K562 (cell line): Measurements from ENCODE around the gene PRUNE1. TPM values are rescaled to one million over a fixed set of nuclear protein-coding genes. Genes with fewer than 3 reads are reported as not detected.
A peak's percentile ranks its signal among the peaks of the same experiment; 100 is the strongest.

Experiments used
- ATAC-seq: fragments of 200-7000 bp; cut with Tn5 transposase; 3 replicates; pipeline ENCODE4 v1.9.1; 2020; ENCODE audit warnings: moderate library complexity
- BruUV-seq: library from RNA; stranded (reverse); fragments of 400-500 nt; replicated peaks from 2 replicates; lab custom pipeline; 2021; lab: Mats Ljungman, UMichigan
- CTCF ChIA-PET: fragments of 300-600 bp; formaldehyde crosslinking; extraction: SDS; loops from one replicate; lab custom pipeline; 2021; ENCODE audit warnings: low intra/inter-chr PET ratio; lab: Yijun Ruan, JAX
- POLR2A ChIA-PET: fragments of 300-600, 350-650 bp; sonication (Branson Sonifier 250); formaldehyde crosslinking; extraction: SDS; loops from one replicate; lab custom pipeline; 2021; ENCODE audit warnings: antibody characterized with exemption, inconsistent platforms; lab: Yijun Ruan, JAX
- DNase-seq, 4 experiments: peaks; one replicate each; pipeline versions ENCODE4 v3.0.0 to v3.0.0-alpha.2; 2011 to 2018; ENCODE audit warnings: low spot score in 3 of 4, mixed read lengths in 3 of 4; ENCODE audit errors: extremely low read depth in 1 of 4
- FAIRE-seq: peaks from 2 replicates; lab custom pipeline; 2011; peaks lifted over from hg19 to GRCh38; lab: Jason Lieb, UNC
- H2AFZ ChIP-seq: 2 replicates; pipeline ENCODE4 v1.6.0; 2011; ENCODE audit warnings: low read depth, low read length, control low read depth, inconsistent platforms
- H3K27ac ChIP-seq: fragments of 200-600 bp; 3 replicates; pipeline ENCODE4 v1.8.0; 2011; ENCODE audit warnings: low read depth, mild to moderate bottlenecking, control low read depth, inconsistent platforms, low read length, moderate library complexity, mixed read lengths; ENCODE audit errors: extremely low read depth
- H3K27me3 ChIP-seq, 2 experiments: fragments of 300-600 bp in 1 of 2; 2 replicates in 1 of 2; 3 replicates in 1 of 2; pipeline versions ENCODE4 v1.6.0 to v1.8.0; 2011; ENCODE audit warnings: inconsistent platforms in 2 of 2, low read length in 2 of 2, mild to moderate bottlenecking in 1 of 2, mixed read lengths in 1 of 2, moderate library complexity in 1 of 2; ENCODE audit not compliant: control insufficient read depth in 2 of 2, insufficient read depth in 2 of 2
- H3K36me3 ChIP-seq: fragments of 300-600 bp; 3 replicates; pipeline ENCODE4 v1.8.0; 2011; ENCODE audit warnings: mild to moderate bottlenecking, low read length, inconsistent platforms; ENCODE audit not compliant: control insufficient read depth, insufficient read depth
- H3K4me1 ChIP-seq, 2 experiments: fragments of 200-600 bp in 1 of 2; replicated peaks in 1 of 2; 2 replicates in 1 of 2; 3 replicates in 1 of 2; pipeline versions ENCODE4 v1.5.1 to v1.8.0; 2011; ENCODE audit warnings: inconsistent platforms in 2 of 2, low read length in 2 of 2, mild to moderate bottlenecking in 1 of 2, mixed read lengths in 1 of 2, moderate library complexity in 1 of 2; ENCODE audit not compliant: control insufficient read depth in 2 of 2, insufficient read depth in 2 of 2
- H3K4me2 ChIP-seq: 2 replicates; pipeline ENCODE4 v1.6.1; 2011; ENCODE audit warnings: low read length, control low read depth, inconsistent platforms, mixed read lengths; ENCODE audit not compliant: insufficient read depth
- H3K4me3 ChIP-seq: fragments of 200-600 bp; sonication (generic), shearing (Covaris generic); 2 replicates; pipeline ENCODE4 v1.5.1; 2016; ENCODE audit warnings: control low read depth, inconsistent platforms
- H3K79me2 ChIP-seq: fragments of 200-600 bp; 3 replicates; pipeline ENCODE4 v1.8.0; 2011; ENCODE audit warnings: low read length, inconsistent platforms; ENCODE audit not compliant: control insufficient read depth, insufficient read depth
- H3K9ac ChIP-seq, 2 experiments: 2 replicates each; pipeline versions ENCODE4 v1.6.0 to v1.6.1; 2011; ENCODE audit warnings: low read depth in 2 of 2, low read length in 2 of 2, control low read depth in 1 of 2, inconsistent platforms in 1 of 2, mild to moderate bottlenecking in 1 of 2, mixed read lengths in 1 of 2; ENCODE audit not compliant: insufficient read depth in 1 of 2
- H3K9me1 ChIP-seq: one replicate; pipeline ENCODE4 v1.6.0; 2011; ENCODE audit warnings: inconsistent platforms, mild to moderate bottlenecking, low read length, moderate library complexity; ENCODE audit not compliant: control insufficient read depth, insufficient read depth
- H3K9me3 ChIP-seq: replicated peaks from 2 replicates; pipeline ENCODE4 v1.5.1; 2011; ENCODE audit warnings: low read depth, low read length, inconsistent platforms; ENCODE audit not compliant: control insufficient read depth, insufficient read depth
- H4K20me1 ChIP-seq: replicated peaks from 2 replicates; pipeline ENCODE4 v1.6.1; 2011; ENCODE audit warnings: low read length, inconsistent platforms, mixed read lengths; ENCODE audit not compliant: control insufficient read depth, insufficient read depth
- BRCA1 ChIP-seq, 2 experiments: fragments of 450-650 bp in 1 of 2; sonication (generic) in 1 of 2; formaldehyde crosslinking in 1 of 2; IDR thresholded peaks; 2 replicates each; pipeline versions ENCODE4 v1.5.0 to v1.6.1; 2017 to 2020; ENCODE audit warnings: mild to moderate bottlenecking in 1 of 2, missing genetic modification reagents in 1 of 2
- DMBX1 ChIP-seq: fragments of 250-450 bp; sonication (Bioruptor Pico); IDR thresholded peaks from 2 replicates; pipeline ENCODE4 v1.8.0; 2022; ENCODE audit warnings: inconsistent platforms, mild to moderate bottlenecking, moderate library complexity, borderline replicate concordance
- HDAC3 ChIP-seq: fragments of 450-650 bp; IDR thresholded peaks from 2 replicates; pipeline ENCODE4 v1.6.1; 2018; ENCODE audit warnings: borderline replicate concordance, mild to moderate bottlenecking, moderate library complexity; ENCODE audit not compliant: partially characterized antibody
- IFI16 ChIP-seq: fragments of 250-450 bp; sonication (Bioruptor Pico); IDR thresholded peaks from 2 replicates; pipeline ENCODE4 v2.1.2; 2022; ENCODE audit warnings: mild to moderate bottlenecking, inconsistent platforms
- MCM2 ChIP-seq: fragments of 450-650 bp; IDR thresholded peaks from 2 replicates; pipeline ENCODE4 v1.6.1; 2017; ENCODE audit warnings: low read depth, mild to moderate bottlenecking
- NR2C1 ChIP-seq, 2 experiments: fragments of 450-650 bp; IDR thresholded peaks; 2 replicates each; pipeline ENCODE4 v1.6.1; 2017; ENCODE audit warnings: mild to moderate bottlenecking in 2 of 2, antibody characterized with exemption in 1 of 2, inconsistent platforms in 1 of 2, missing compliant biosample characterization in 1 of 2, missing genetic modification characterization in 1 of 2
- PML ChIP-seq: IDR thresholded peaks from 2 replicates; pipeline ENCODE4 v1.6.1; 2012; ENCODE audit warnings: low read length, inconsistent platforms
- STAT5A ChIP-seq: IDR thresholded peaks from 2 replicates; pipeline ENCODE4 v1.6.1; 2012; ENCODE audit warnings: low read length, inconsistent platforms, borderline replicate concordance
- YBX1 ChIP-seq: fragments of 450-650 bp; IDR thresholded peaks from 2 replicates; pipeline ENCODE4 v1.7.1; 2016; ENCODE audit warnings: mild to moderate bottlenecking
- ZNF140 ChIP-seq: fragments of 250-450 bp; sonication (Bioruptor Pico); IDR thresholded peaks from 2 replicates; pipeline ENCODE4 v1.8.0; 2021; ENCODE audit warnings: moderate library complexity, mild to moderate bottlenecking, inconsistent platforms
- ZNF24 ChIP-seq: fragments of 450-650 bp; IDR thresholded peaks from 2 replicates; pipeline ENCODE4 v1.6.1; 2016
- ZNF644 ChIP-seq: fragments of 200-800 bp; sonication (Bioruptor generic); IDR thresholded peaks from 2 replicates; pipeline ENCODE4 v1.6.1; 2016; ENCODE audit warnings: low read depth, missing genetic modification characterization, missing compliant biosample characterization
- ZZZ3 ChIP-seq: fragments of 450-650 bp; IDR thresholded peaks from 2 replicates; pipeline ENCODE4 v1.6.1; 2016; ENCODE audit warnings: antibody characterized with exemption, mild to moderate bottlenecking, moderate library complexity
- WGBS: fragments of 100-300 bp; shearing (Covaris generic); methylation state at CpG from one replicate; pipeline ENCODE4 v1.1.6; 2016; ENCODE audit warnings: low coverage, mixed read lengths; ENCODE audit not compliant: insufficient coverage; ENCODE audit errors: missing lambda C conversion rate; 5-methylcytosine and 5-hydroxymethylcytosine counted together
- in situ Hi-C: fragments of 300-500 bp; cut with MboI; formaldehyde crosslinking; loops from 4 replicates; pipeline ENCODE4 v1.15.0; 2018; ENCODE audit warnings: inconsistent platforms, mixed read lengths
- intact Hi-C: fragments of 100-400 bp; cut with micrococcal nuclease; formaldehyde crosslinking; loops from 2 replicates; pipeline ENCODE4 v1.14.2; 2022
- polyA plus RNA-seq, 8 experiments: library from polyadenylated mRNA; depleted of rRNA in 4 of 8; stranded (reverse) in 5 of 8; unstranded in 3 of 8; fragments of >200 nt; fragmentation: Nextera tagmentation in 2 of 8; fragmentation: Illumina TruSeq in 1 of 8; extraction: Ambion mirVana in 2 of 8; extraction: Trizol in 1 of 8; gene quantifications; 2 replicates each; pipeline versions ENCODE4 v1.2.1 to v1.2.3, GENCODE V29; 2011 to 2014; ENCODE audit warnings: inconsistent platforms in 1 of 8, missing spikeins in 1 of 8
- total RNA-seq, 7 experiments: library from RNA; depleted of rRNA in 6 of 7; stranded (reverse); fragments of >200 nt in 6 of 7; fragmentation: Illumina TruSeq in 2 of 7; extraction: Trizol in 2 of 7; gene quantifications; 2 replicates each; pipeline versions ENCODE4 v1.2.1 to v1.2.3, GENCODE V29; 2011 to 2021; ENCODE audit warnings: low replicate concordance in 1 of 7
- TF ChIP-seq, protein P1 (sequence below), 2 experiments: IDR thresholded peaks; 2 replicates each; pipeline ENCODE4 v1.6.1; 2011; ENCODE audit warnings: borderline replicate concordance in 1 of 2, control low read depth in 1 of 2, low read depth in 1 of 2, low read length in 1 of 2, mild to moderate bottlenecking in 1 of 2, mixed read lengths in 1 of 2, moderate library complexity in 1 of 2; ENCODE audit not compliant: insufficient read depth in 1 of 2, insufficient read length in 1 of 2, poor library complexity in 1 of 2, severe bottlenecking in 1 of 2; ENCODE audit errors: extremely low read depth in 1 of 2

The PRUNE1 gene
- total and polyA plus RNA-seq, 9 of the 15 experiments (the other 6 are each of a cell fraction or from before 2014, with no cell fraction given), result 16.7 to 48.3 (median 26.2) TPM

DNA sequence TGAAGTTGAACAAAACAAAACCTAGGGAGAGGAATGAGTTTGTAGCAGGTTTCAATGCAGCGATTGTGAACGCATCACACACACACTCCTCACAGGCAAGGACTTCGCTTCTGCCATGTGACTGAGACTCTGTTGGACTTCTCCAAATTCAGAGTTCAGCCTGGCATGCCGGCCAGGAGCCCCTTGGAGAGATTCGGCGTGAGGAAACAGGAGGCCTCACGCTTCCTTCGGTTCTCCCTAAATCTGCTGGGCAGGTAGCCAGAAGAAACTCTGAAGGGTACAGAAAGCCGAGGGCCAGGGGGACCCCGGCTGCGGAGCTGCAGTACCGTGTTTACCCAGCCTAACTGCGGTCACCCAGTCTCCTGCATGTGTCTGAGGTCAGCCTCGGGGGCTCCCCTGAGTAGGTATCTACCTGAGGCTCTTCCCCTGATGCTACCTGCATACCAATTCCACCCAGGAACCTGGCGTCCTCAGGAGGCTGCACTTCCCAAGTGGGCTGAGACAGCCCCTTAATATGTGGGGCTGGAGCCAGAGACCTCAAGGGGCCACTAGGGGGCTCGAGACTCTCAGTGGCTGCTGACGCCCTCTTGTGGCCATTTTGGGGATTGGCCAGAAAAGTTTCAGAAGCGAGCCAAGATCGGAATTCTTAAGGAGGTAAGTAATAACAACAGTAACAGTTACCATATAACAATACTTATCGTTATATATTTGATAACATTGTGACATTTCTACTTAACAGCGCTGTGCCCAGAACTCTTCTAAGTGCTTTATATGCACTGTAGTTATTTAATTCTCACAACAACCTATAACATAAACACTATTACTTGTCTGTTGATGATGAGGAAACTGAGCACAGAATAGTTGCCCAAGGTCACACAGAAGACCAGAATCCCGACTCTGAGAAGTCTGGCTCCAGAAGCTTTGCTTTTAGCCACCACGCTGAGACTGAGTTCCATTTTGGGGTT lies 28.9 kb upstream of the PRUNE1 start:
- 13% methylated on average over 21 of the region's 23 CpGs for WGBS
- peak; percentile 78 to 95 (median 84) for DNase-seq
- Histone ChIP-seq H3K9ac (peak overlapping the region; percentile 66 to 86), H3K4me2 (peak overlapping the region; percentile 66), H2AFZ (peak overlapping the region; percentile 88), H3K4me3 (peak overlapping the region; percentile 7; the same call in 1 of the 2 replicates), H3K9me1 (no peaks in the 10 kb centered on the region), H3K9me3 (no peaks in the 10 kb centered on the region), H3K36me3 (no peaks in the 10 kb centered on the region), H3K27ac (peak overlapping the region; percentile 79), H3K4me1 (peaks cover 44 to 56% of the 10 kb centered on the region in 2 experiments), H4K20me1 (no peaks in the 10 kb centered on the region), H3K27me3 (no peaks in the 10 kb centered on the region), H3K79me2 (peaks cover 25% of the 10 kb centered on the region)
- ChIA-PET POLR2A (interaction anchor here (0.6 to 1.9 kb wide), 2 partner anchors 11 to 161 kb away, joined by 3 to 5 read pairs; no protein-coding TSS in a partner anchor), CTCF (interaction anchor here (0.6 to 1.6 kb wide), 5 partner anchors 14 to 176 kb away, joined by 3 to 12 read pairs (median 5); partner anchors contain the start of gene MINDY1)
- in situ Hi-C loops (no loop called here), intact Hi-C loops (loop anchor here (2.0 to 10.0 kb wide), 6 partner anchors 27 to 432 kb away; partner anchors contain the start of genes ADAMTSL4, ARNT, MINDY1 and SETDB1)
- FAIRE-seq, result peak; percentile 93
- BruUV-seq, result no TSS peak
- ATAC-seq, result peak; percentile 57
- TF ChIP-seq PML (no peak), STAT5A (no peak; the same call in 1 of the 2 replicates), ZNF24 (0 out of 2 replicates have a peak, but pooled peaks have one; percentile 9), HDAC3 (no peak), BRCA1 (IDR thresholded peaks at IDR 0.05) (no peak), BRCA1 (CRISPR knock-in tag; IDR thresholded peaks at IDR 0.05) (no peak), MCM2 (no peak), ZNF140 (CRISPR knock-in tag) (no peak), IFI16 (CRISPR knock-in tag) (no peak), ZNF644 (no peak), DMBX1 (peak; percentile 56; the same call in 1 of the 2 replicates), NR2C1 (IDR thresholded peaks at IDR 0.05) (no peak), NR2C1 (tag; IDR thresholded peaks at IDR 0.05) (no peak), YBX1 (no peak), ZZZ3 (no peak)
- TF ChIP-seq, protein P1, sequence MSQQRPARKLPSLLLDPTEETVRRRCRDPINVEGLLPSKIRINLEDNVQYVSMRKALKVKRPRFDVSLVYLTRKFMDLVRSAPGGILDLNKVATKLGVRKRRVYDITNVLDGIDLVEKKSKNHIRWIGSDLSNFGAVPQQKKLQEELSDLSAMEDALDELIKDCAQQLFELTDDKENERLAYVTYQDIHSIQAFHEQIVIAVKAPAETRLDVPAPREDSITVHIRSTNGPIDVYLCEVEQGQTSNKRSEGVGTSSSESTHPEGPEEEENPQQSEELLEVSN (IDR thresholded peaks at IDR 0.05; ENCODE audit: borderline replicate concordance in 1 of 2, extremely low read depth in 1 of 2, insufficient read depth in 1 of 2, insufficient read length in 1 of 2, low read depth in 1 of 2, low read length in 1 of 2, poor library complexity in 1 of 2, severe bottlenecking in 1 of 2), result no peak
